ENCODE data around the gene MAP7D3. TPM values are rescaled to one million over a fixed set of nuclear protein-coding genes. Genes with fewer than 3 reads are reported as not detected.
A peak's percentile ranks its signal among the peaks of the same experiment; 100 is the strongest.

MAP7D3 gene
- total and polyA plus RNA-seq, 2 donors (not counting 1 experiment from before 2014, with no cell fraction given) = 19.0 to 30.7 TPM

GRCh38 chrX:136271300-136271699 lies 20.1 kb upstream of the MAP7D3 start:
- no peaks in the 10 kb centered on the region for H3K4me1 ChIP-seq (ENCODE audit: control insufficient read depth, extremely low read depth, insufficient read depth, low read length)
- H3K4me2 ChIP-seq (ENCODE audit: extremely low read depth, insufficient read depth, low read length) = no peak overlapping the region
- no peak for DNase-seq (ENCODE audit: low read depth in 2 of 2)
- no peak overlapping the region for H3K27ac ChIP-seq (ENCODE audit: insufficient read depth, low read length)
- H2AFZ ChIP-seq (ENCODE audit: low read length) = no peak overlapping the region
- H3K36me3 ChIP-seq (ENCODE audit: control insufficient read depth, insufficient read depth, low read length) = no peaks in the 10 kb centered on the region
- TF ChIP-seq EZH2 (IDR thresholded peaks at IDR 0.05; ENCODE audit: low read length, missing control alignments) (no peak), CTCF (conservative IDR thresholded peaks at IDR 0.05 in 1 of 2, IDR thresholded peaks at IDR 0.05 in 1 of 2; ENCODE audit: low read depth in 1 of 2, low read length in 2 of 2) (no peak)
- no peak overlapping the region for H3K4me3 ChIP-seq (replicated peaks in 1 of 4; ENCODE audit: control extremely low read depth in 1 of 4, insufficient read depth in 1 of 4, low read depth in 3 of 4, low read length in 4 of 4)
- no peaks in the 10 kb centered on the region for H4K20me1 ChIP-seq (ENCODE audit: control insufficient read depth, extremely low read depth, insufficient read depth, low read length)
- H3K9ac ChIP-seq (ENCODE audit: insufficient read depth, low read length) = no peak overlapping the region
- H3K27me3 ChIP-seq (ENCODE audit: control insufficient read depth, insufficient read depth, low read length) = no peaks in the 10 kb centered on the region
- no peaks in the 10 kb centered on the region for H3K79me2 ChIP-seq (ENCODE audit: control insufficient read depth, insufficient read depth, low read length)
- H3K9me3 ChIP-seq (ENCODE audit: control insufficient read depth, insufficient read depth, low read depth, low read length) = no peaks in the 10 kb centered on the region

GRCh38 chrX:136269921-136270320 lies 18.7 kb upstream of the MAP7D3 start:
- Histone ChIP-seq H3K27me3 (ENCODE audit: control insufficient read depth, insufficient read depth, low read length) (no peaks in the 10 kb centered on the region), H3K9ac (ENCODE audit: insufficient read depth, low read length) (no peak overlapping the region), H3K79me2 (ENCODE audit: control insufficient read depth, insufficient read depth, low read length) (no peaks in the 10 kb centered on the region), H3K4me1 (ENCODE audit: control insufficient read depth, extremely low read depth, insufficient read depth, low read length) (no peaks in the 10 kb centered on the region), H3K4me3 (replicated peaks in 1 of 4; ENCODE audit: control extremely low read depth in 1 of 4, insufficient read depth in 1 of 4, low read depth in 3 of 4, low read length in 4 of 4) (no peak overlapping the region), H3K36me3 (ENCODE audit: control insufficient read depth, insufficient read depth, low read length) (no peaks in the 10 kb centered on the region), H3K4me2 (ENCODE audit: extremely low read depth, insufficient read depth, low read length) (no peak overlapping the region), H3K9me3 (ENCODE audit: control insufficient read depth, insufficient read depth, low read depth, low read length) (no peaks in the 10 kb centered on the region), H4K20me1 (ENCODE audit: control insufficient read depth, extremely low read depth, insufficient read depth, low read length) (no peaks in the 10 kb centered on the region), H3K27ac (ENCODE audit: insufficient read depth, low read length) (no peak overlapping the region), H2AFZ (ENCODE audit: low read length) (no peak overlapping the region)
- DNase-seq (ENCODE audit: low read depth in 2 of 2) = no peak
- TF ChIP-seq EZH2 (IDR thresholded peaks at IDR 0.05; ENCODE audit: low read length, missing control alignments) (no peak), CTCF (conservative IDR thresholded peaks at IDR 0.05 in 1 of 2, IDR thresholded peaks at IDR 0.05 in 1 of 2; ENCODE audit: low read depth in 1 of 2, low read length in 2 of 2) (no peak)

GRCh38 chrX:136268051-136269048 lies 17.1 kb upstream of the MAP7D3 start:
- TF ChIP-seq CTCF (conservative IDR thresholded peaks at IDR 0.05 in 1 of 2, IDR thresholded peaks at IDR 0.05 in 1 of 2; ENCODE audit: low read depth in 1 of 2, low read length in 2 of 2) (peak; percentile 57 to 77), EZH2 (IDR thresholded peaks at IDR 0.05; ENCODE audit: low read length, missing control alignments) (no peak)
- no peak overlapping the region for H3K4me2 ChIP-seq (ENCODE audit: extremely low read depth, insufficient read depth, low read length)
- H3K9me3 ChIP-seq (ENCODE audit: control insufficient read depth, insufficient read depth, low read depth, low read length) = no peaks in the 10 kb centered on the region
- peak in 1 of 2 donors; percentile 54 for DNase-seq (ENCODE audit: low read depth in 2 of 2)
- H4K20me1 ChIP-seq (ENCODE audit: control insufficient read depth, extremely low read depth, insufficient read depth, low read length) = no peaks in the 10 kb centered on the region
- H3K36me3 ChIP-seq (ENCODE audit: control insufficient read depth, insufficient read depth, low read length) = no peaks in the 10 kb centered on the region
- no peak overlapping the region for H2AFZ ChIP-seq (ENCODE audit: low read length)
- H3K4me3 ChIP-seq (replicated peaks in 1 of 4; ENCODE audit: control extremely low read depth in 1 of 4, insufficient read depth in 1 of 4, low read depth in 3 of 4, low read length in 4 of 4) = no peak overlapping the region
- H3K27ac ChIP-seq (ENCODE audit: insufficient read depth, low read length) = no peak overlapping the region
- no peaks in the 10 kb centered on the region for H3K4me1 ChIP-seq (ENCODE audit: control insufficient read depth, extremely low read depth, insufficient read depth, low read length)
- no peaks in the 10 kb centered on the region for H3K27me3 ChIP-seq (ENCODE audit: control insufficient read depth, insufficient read depth, low read length)
- no peak overlapping the region for H3K9ac ChIP-seq (ENCODE audit: insufficient read depth, low read length)
- H3K79me2 ChIP-seq (ENCODE audit: control insufficient read depth, insufficient read depth, low read length) = no peaks in the 10 kb centered on the region
